ENCODE data around the gene ROBO3.

DNA sequence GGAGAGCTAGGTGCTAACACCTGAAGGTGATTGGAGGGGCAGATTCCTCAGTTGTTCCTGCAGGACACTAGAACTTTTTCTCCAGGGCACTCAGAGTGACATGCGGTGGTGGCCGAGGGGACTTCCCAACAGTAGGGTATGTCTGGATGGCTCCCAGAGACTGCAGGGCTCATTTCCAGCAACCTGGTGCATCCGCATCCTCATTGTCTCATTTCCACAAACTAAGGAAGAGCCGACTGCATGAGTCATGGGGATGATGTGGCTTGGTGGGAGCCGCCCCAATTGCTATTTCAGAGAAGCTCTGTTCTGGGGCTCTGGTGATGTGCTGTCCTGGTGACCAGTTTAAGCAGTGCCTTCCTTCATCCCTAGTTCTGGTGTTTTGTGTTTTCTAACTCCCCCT, 35.2 kb downstream of the ROBO3 start:
- TF ChIP-seq POLR2A (IDR thresholded peaks at IDR 0.05; ENCODE audit: borderline replicate concordance, extremely low read depth, insufficient read depth, insufficient read length) = no peak
- TF ChIP-seq, protein P1, sequence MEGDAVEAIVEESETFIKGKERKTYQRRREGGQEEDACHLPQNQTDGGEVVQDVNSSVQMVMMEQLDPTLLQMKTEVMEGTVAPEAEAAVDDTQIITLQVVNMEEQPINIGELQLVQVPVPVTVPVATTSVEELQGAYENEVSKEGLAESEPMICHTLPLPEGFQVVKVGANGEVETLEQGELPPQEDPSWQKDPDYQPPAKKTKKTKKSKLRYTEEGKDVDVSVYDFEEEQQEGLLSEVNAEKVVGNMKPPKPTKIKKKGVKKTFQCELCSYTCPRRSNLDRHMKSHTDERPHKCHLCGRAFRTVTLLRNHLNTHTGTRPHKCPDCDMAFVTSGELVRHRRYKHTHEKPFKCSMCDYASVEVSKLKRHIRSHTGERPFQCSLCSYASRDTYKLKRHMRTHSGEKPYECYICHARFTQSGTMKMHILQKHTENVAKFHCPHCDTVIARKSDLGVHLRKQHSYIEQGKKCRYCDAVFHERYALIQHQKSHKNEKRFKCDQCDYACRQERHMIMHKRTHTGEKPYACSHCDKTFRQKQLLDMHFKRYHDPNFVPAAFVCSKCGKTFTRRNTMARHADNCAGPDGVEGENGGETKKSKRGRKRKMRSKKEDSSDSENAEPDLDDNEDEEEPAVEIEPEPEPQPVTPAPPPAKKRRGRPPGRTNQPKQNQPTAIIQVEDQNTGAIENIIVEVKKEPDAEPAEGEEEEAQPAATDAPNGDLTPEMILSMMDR (IDR thresholded peaks at IDR 0.05 in 2 of 3, conservative IDR thresholded peaks at IDR 0.05 in 1 of 3; ENCODE audit: borderline replicate concordance in 1 of 3, insufficient read depth in 1 of 3, low read depth in 2 of 3, low read length in 2 of 3) = no peak
- TF ChIP-seq, protein P2, sequence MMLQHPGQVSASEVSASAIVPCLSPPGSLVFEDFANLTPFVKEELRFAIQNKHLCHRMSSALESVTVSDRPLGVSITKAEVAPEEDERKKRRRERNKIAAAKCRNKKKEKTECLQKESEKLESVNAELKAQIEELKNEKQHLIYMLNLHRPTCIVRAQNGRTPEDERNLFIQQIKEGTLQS (IDR thresholded peaks at IDR 0.05) = no peak
- no peak for TF ChIP-seq EZH2phosphoT487 (IDR thresholded peaks at IDR 0.05; ENCODE audit: borderline replicate concordance)
